Fibroblast of the aortic adventitia (primary cell): ENCODE results near the gene MAN2A2. TPM values are rescaled to one million over a fixed set of nuclear protein-coding genes. Genes with fewer than 3 reads are reported as not detected.
A peak's percentile ranks its signal among the peaks of the same experiment; 100 is the strongest.

Source experiments
- DNase-seq: peaks from one replicate; pipeline ENCODE4 v3.0.0-alpha.2; 2010; ENCODE audit warnings: low read depth
- H3K4me3 ChIP-seq: 2 replicates; pipeline ENCODE4 v1.5.1; 2011; ENCODE audit warnings: low read depth, mild to moderate bottlenecking, control low read depth, low read length, moderate library complexity
- CTCF ChIP-seq: IDR thresholded peaks from 2 replicates; pipeline ENCODE4 v1.5.1; 2011; ENCODE audit warnings: mild to moderate bottlenecking, low read length, control low read depth, inconsistent platforms; ENCODE audit not compliant: insufficient read depth
- total RNA-seq: library from RNA; depleted of rRNA; stranded (reverse); fragments of >200 nt; gene quantifications from 2 replicates; pipeline ENCODE4 v1.2.3, GENCODE V29; 2012; ENCODE audit warnings: low replicate concordance

MAN2A2 gene
- total RNA-seq, 1 donor = 11.0 TPM

GRCh38 chr15:90879730-90880366 lies 23.3 kb upstream of the MAN2A2 start:
- no peak for TF ChIP-seq CTCF
- H3K4me3 ChIP-seq = no peak overlapping the region
- no peak for DNase-seq

- no peak overlapping the region for H3K4me3 ChIP-seq
- DNase-seq = no peak
- no peak for TF ChIP-seq CTCF
These were observed 22.5 kb upstream of the MAN2A2 start for GRCh38 chr15:90880381-90881145.

DNA sequence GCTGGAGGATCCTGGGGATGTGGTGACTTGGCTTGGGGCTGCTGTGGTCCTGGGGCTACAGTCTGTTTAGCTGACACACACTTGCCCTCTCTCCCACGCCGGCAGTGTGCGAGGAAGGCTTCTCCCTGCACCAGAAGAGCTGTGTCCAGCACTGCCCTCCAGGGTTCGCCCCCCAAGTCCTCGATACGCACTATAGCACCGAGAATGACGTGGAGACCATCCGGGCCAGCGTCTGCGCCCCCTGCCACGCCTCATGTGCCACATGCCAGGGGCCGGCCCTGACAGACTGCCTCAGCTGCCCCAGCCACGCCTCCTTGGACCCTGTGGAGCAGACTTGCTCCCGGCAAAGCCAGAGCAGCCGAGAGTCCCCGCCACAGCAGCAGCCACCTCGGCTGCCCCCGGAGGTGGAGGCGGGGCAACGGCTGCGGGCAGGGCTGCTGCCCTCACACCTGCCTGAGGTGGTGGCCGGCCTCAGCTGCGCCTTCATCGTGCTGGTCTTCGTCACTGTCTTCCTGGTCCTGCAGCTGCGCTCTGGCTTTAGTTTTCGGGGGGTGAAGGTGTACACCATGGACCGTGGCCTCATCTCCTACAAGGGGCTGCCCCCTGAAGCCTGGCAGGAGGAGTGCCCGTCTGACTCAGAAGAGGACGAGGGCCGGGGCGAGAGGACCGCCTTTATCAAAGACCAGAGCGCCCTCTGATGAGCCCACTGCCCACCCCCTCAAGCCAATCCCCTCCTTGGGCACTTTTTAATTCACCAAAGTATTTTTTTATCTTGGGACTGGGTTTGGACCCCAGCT lies 21.7 kb upstream of the MAN2A2 start:
- no peak for DNase-seq
- TF ChIP-seq CTCF = no peak

DNA sequence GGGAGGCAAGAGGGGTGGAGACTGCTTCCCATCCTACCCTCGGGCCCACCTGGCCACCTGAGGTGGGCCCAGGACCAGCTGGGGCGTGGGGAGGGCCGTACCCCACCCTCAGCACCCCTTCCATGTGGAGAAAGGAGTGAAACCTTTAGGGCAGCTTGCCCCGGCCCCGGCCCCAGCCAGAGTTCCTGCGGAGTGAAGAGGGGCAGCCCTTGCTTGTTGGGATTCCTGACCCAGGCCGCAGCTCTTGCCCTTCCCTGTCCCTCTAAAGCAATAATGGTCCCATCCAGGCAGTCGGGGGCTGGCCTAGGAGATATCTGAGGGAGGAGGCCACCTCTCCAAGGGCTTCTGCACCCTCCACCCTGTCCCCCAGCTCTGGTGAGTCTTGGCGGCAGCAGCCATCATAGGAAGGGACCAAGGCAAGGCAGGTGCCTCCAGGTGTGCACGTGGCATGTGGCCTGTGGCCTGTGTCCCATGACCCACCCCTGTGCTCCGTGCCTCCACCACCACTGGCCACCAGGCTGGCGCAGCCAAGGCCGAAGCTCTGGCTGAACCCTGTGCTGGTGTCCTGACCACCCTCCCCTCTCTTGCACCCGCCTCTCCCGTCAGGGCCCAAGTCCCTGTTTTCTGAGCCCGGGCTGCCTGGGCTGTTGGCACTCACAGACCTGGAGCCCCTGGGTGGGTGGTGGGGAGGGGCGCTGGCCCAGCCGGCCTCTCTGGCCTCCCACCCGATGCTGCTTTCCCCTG lies 21.0 kb upstream of the MAN2A2 start:
- no peak for DNase-seq
- H3K4me3 ChIP-seq = no peak overlapping the region
- TF ChIP-seq CTCF = no peak

More for the DNA sequence above, 21.7 kb upstream of the MAN2A2 start:
- no peak overlapping the region for H3K4me3 ChIP-seq

DNA sequence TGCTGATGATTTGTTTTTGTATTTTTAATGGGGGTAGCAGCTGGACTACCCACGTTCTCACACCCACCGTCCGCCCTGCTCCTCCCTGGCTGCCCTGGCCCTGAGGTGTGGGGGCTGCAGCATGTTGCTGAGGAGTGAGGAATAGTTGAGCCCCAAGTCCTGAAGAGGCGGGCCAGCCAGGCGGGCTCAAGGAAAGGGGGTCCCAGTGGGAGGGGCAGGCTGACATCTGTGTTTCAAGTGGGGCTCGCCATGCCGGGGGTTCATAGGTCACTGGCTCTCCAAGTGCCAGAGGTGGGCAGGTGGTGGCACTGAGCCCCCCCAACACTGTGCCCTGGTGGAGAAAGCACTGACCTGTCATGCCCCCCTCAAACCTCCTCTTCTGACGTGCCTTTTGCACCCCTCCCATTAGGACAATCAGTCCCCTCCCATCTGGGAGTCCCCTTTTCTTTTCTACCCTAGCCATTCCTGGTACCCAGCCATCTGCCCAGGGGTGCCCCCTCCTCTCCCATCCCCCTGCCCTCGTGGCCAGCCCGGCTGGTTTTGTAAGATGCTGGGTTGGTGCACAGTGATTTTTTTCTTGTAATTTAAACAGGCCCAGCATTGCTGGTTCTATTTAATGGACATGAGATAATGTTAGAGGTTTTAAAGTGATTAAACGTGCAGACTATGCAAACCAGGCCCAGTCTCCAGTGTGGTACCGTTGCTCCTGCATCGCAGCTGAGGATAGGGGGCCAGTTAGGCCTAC lies 20.1 kb upstream of the MAN2A2 start:
- no peak for TF ChIP-seq CTCF
- H3K4me3 ChIP-seq = no peak overlapping the region
- no peak for DNase-seq

GRCh38 chr15:90883526-90883975 lies 19.6 kb upstream of the MAN2A2 start:
- peak overlapping the region; percentile 59 for H3K4me3 ChIP-seq
- peak; percentile 39 for DNase-seq

More at GRCh38 chr15:90883526-90883975, 19.6 kb upstream of the MAN2A2 start:
- no peak for TF ChIP-seq CTCF
